ENCODE measurements around the gene BRD3OS. TPM values are rescaled to one million over a fixed set of nuclear protein-coding genes. Genes with fewer than 3 reads are reported as not detected.

BRD3OS gene
- total and polyA plus RNA-seq, 2 of the 13 experiments (the other 11 are each of a cell fraction or from before 2014, with no cell fraction given), result 4.9 to 5.7 TPM

GRCh38 chr9:134024828-134025605 is at the start of gene BRD3OS (continued):
- TF ChIP-seq KIAA2018 (CRISPR knock-in tag; IDR thresholded peaks at IDR 0.05; ENCODE audit: borderline replicate concordance) (no peak), KLF12 (CRISPR knock-in tag; IDR thresholded peaks at IDR 0.05; ENCODE audit: borderline replicate concordance) (peak; percentile 75), KDM3A (CRISPR knock-in tag; IDR thresholded peaks at IDR 0.05; ENCODE audit: low read depth) (no peak)
- TF ChIP-seq, protein P1, sequence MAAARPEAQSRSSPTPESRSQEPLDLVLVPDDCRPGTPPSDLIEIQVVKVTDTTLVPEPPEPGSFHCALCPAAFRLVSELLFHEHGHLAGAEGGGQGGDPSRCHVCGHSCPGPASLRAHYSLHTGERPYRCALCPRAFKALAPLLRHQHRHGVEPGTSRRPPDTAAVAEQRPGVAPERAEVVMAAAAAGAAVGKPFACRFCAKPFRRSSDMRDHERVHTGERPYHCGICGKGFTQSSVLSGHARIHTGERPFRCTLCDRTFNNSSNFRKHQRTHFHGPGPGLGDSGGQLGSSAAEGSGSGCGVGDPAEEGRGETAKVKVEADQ (CRISPR knock-in tag; IDR thresholded peaks at IDR 0.05; ENCODE audit: borderline replicate concordance), result 0 out of 2 replicates have a peak, but pooled peaks have one; percentile 74
- TF ChIP-seq, protein P2, sequence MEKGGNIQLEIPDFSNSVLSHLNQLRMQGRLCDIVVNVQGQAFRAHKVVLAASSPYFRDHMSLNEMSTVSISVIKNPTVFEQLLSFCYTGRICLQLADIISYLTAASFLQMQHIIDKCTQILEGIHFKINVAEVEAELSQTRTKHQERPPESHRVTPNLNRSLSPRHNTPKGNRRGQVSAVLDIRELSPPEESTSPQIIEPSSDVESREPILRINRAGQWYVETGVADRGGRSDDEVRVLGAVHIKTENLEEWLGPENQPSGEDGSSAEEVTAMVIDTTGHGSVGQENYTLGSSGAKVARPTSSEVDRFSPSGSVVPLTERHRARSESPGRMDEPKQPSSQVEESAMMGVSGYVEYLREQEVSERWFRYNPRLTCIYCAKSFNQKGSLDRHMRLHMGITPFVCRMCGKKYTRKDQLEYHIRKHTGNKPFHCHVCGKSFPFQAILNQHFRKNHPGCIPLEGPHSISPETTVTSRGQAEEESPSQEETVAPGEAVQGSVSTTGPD (CRISPR knock-in tag; IDR thresholded peaks at IDR 0.05), result no peak
- TF ChIP-seq, protein P3, sequence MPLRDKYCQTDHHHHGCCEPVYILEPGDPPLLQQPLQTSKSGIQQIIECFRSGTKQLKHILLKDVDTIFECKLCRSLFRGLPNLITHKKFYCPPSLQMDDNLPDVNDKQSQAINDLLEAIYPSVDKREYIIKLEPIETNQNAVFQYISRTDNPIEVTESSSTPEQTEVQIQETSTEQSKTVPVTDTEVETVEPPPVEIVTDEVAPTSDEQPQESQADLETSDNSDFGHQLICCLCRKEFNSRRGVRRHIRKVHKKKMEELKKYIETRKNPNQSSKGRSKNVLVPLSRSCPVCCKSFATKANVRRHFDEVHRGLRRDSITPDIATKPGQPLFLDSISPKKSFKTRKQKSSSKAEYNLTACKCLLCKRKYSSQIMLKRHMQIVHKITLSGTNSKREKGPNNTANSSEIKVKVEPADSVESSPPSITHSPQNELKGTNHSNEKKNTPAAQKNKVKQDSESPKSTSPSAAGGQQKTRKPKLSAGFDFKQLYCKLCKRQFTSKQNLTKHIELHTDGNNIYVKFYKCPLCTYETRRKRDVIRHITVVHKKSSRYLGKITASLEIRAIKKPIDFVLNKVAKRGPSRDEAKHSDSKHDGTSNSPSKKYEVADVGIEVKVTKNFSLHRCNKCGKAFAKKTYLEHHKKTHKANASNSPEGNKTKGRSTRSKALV (CRISPR knock-in tag; IDR thresholded peaks at IDR 0.05), result no peak
- TF ChIP-seq, protein P4, sequence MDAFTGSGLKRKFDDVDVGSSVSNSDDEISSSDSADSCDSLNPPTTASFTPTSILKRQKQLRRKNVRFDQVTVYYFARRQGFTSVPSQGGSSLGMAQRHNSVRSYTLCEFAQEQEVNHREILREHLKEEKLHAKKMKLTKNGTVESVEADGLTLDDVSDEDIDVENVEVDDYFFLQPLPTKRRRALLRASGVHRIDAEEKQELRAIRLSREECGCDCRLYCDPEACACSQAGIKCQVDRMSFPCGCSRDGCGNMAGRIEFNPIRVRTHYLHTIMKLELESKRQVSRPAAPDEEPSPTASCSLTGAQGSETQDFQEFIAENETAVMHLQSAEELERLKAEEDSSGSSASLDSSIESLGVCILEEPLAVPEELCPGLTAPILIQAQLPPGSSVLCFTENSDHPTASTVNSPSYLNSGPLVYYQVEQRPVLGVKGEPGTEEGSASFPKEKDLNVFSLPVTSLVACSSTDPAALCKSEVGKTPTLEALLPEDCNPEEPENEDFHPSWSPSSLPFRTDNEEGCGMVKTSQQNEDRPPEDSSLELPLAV (CRISPR knock-in tag; conservative IDR thresholded peaks at IDR 0.05; ENCODE audit: low read depth), result no peak
- TF ChIP-seq, protein P5, sequence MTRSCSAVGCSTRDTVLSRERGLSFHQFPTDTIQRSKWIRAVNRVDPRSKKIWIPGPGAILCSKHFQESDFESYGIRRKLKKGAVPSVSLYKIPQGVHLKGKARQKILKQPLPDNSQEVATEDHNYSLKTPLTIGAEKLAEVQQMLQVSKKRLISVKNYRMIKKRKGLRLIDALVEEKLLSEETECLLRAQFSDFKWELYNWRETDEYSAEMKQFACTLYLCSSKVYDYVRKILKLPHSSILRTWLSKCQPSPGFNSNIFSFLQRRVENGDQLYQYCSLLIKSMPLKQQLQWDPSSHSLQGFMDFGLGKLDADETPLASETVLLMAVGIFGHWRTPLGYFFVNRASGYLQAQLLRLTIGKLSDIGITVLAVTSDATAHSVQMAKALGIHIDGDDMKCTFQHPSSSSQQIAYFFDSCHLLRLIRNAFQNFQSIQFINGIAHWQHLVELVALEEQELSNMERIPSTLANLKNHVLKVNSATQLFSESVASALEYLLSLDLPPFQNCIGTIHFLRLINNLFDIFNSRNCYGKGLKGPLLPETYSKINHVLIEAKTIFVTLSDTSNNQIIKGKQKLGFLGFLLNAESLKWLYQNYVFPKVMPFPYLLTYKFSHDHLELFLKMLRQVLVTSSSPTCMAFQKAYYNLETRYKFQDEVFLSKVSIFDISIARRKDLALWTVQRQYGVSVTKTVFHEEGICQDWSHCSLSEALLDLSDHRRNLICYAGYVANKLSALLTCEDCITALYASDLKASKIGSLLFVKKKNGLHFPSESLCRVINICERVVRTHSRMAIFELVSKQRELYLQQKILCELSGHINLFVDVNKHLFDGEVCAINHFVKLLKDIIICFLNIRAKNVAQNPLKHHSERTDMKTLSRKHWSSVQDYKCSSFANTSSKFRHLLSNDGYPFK (CRISPR knock-in tag; IDR thresholded peaks at IDR 0.05; ENCODE audit: borderline replicate concordance), result no peak
